NCI-H2171 (cell line): ENCODE data around the gene IL25.
"Not testable (repeated sequence)": the region's sequence is repeated elsewhere in the genome, so short reads cannot be mapped to it uniquely, and the experiment has no call there.

Experiments used
- DNase-seq: peaks from one replicate; lab custom pipeline; 2025; lab: John Stamatoyannopoulos, UW

IL25 gene

GRCh38 chr14:23376482-23377197 lies 4.0 kb downstream of the IL25 start, which contains the start of gene CMTM5:
CMTM5 (plus strand) TSS chr14:23377046; CDS start chr14:23377252, 206 bp downstream.
- peak; percentile 62 for DNase-seq

DNA sequence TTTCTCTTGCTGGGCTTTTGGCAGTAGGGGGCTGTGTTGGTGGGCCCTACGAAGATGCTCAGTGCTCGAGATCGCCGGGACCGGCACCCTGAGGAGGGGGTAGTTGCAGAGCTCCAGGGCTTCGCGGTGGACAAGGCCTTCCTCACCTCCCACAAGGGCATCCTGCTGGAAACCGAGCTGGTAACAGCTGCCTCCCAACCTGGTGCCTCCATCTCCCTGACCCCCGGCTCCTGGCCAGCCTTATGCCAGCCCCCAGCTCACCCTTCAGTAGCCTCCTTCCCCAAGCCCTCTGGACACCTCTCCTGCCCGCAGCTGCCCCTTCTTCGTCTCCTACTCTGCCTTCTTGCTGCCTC lies 4.6 kb downstream of the IL25 start:
- DNase-seq = no peak

DNA sequence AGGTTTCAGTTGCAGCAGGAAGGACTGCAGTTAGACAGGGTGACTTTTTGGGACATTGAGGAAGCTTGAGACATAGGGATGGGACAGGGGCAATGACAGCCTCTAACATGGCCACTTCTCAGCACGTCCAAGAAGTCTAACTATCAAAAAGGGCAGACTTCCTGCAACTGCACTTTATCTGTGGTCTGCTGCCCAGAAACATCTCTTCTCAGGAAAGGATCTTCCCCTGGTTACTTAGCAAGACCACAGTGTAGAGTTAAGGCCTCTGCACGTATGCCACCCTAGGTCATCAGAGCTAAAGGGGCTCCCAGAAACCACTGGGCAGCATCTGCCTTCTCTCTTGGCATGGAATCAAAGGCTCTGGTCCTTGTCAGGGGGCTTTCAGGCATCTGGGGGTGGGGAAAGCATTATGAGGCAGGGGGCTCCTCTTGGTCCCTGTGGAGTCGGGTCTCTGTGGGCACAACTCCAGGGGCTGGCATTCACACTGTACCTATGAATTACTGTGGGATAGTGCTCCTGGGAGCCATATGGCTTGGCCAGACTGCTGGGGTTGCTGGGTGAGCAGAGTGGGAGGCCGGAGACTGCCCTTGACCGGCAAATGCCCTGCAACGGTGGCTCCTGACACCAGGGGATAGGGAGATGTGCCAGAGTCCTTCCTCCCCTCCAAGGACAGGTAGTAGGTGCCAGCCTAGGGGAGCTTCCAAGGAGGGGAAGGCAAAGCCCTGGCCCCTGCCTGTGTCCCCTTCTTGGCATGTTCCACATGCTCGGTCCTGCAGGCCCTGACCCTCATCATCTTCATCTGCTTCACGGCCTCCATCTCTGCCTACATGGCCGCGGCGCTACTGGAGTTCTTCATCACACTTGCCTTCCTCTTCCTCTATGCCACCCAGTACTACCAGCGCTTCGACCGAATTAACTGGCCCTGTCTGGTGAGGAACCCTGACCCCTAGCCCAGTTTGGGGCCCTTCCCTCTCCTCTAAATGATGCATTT lies 5.3 kb downstream of the IL25 start:
- no peak for DNase-seq

DNA sequence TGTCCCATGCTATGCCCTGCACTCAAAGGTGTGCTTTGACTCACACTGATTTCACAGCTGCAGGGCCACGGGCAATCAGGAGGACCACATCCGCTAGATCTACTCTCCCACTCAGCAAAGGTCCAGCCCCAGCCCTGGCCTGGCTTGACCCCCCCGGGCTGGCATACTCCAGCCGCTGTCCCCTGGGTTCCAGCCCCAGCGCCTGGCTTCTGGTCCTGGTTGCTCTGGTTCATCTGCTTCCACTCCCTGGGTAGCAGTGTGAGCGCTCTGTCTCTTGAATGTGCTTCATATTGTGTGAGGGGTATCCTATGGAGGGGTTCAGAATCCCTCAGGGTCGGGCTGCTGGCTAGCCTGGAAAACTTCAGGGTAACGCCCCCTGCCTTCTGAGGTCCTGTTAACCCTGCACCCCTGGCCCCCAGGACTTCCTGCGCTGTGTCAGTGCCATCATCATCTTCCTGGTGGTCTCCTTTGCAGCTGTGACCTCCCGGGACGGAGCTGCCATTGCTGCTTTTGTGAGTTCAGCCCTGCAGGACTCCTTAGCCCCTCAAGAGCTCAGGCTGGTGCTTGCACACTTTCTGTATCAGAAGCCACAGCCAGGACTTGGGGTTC lies 6.1 kb downstream of the IL25 start:
- no peak for DNase-seq

GRCh38 chr14:23379366-23380196 lies 7.0 kb downstream of the IL25 start:
- peak; percentile 85 for DNase-seq

GRCh38 chr14:23380197-23380914 lies 7.7 kb downstream of the IL25 start:
- DNase-seq = no peak

- DNase-seq = no peak
Observed at GRCh38 chr14:23380976-23381375, 8.4 kb downstream of the IL25 start.

DNA sequence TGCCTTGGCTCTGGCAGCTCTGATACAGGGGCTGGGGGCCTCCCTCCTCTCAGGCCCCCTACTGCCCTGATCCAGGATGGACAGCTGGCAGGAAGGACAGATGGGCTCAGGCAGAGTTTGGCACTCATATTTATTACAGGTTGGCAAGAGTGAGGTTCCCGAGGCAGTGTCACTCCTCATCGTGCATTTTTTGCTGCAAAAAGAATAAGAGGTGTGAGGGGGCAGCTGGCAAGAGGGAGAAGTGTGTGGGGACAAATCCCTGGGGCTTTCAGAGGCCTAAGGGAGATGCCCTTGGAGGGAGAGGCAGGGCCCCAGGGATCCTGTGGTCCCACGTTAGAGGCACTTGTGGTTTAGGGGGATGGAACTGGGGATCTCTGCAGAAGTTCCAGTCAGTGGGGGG lies 9.3 kb downstream of the IL25 start:
- no peak for DNase-seq

DNA sequence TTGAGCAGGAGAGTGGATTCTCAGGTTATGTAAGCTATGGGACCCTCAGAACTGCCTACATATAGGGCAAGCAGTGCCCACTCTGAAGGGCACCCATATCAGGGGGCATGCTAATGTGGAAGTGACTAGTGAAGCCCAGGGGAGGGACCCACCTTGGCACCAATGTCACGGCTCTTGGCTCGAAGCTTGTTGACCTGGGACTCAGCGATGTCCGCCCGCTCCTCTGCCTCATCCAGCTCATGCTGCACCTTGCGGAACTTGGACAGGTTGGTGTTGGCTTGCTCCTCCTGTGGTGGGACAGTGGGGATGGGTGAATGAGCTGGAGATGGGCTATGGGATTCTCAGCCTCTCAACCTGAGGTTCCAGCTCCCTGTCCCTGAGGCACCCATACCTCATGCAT lies 9.7 kb downstream of the IL25 start:
- no peak for DNase-seq

DNA sequence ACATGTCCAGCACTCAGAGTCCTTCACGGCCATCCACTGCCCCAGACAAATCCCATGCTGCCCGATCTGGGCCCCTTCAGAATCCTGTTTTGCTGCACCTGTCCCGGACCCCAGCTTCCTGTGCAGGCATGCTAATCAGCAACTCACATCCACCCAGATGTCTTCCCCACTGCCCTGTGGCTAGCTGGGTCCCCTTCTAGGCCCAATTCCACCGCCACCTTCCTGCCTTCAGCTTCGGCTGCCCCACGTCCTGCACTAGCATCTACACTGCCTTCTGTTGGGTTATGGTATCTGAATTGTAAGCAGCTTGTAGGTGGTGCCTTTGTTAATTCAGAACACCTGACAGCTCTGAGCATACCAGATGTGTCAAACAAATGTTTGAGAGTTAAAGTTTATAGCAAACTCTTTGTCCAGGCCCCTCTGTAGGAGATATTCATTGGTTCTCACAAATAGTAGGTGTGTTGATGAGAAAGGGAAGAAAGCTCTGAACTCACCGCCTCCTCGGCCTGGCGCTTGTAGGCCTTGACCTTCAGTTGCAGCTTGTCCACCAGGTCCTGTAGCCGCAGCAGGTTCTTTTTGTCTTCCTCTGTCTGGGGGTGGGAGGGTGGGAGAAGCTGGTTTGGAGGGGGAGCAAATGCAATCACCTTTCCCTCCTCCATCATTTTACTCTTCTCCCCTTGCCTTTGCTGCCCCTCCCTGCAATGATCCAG lies 10.3 kb downstream of the IL25 start:
- no peak for DNase-seq

- DNase-seq = no peak
Observed at GRCh38 chr14:23384364-23385080, 11.9 kb downstream of the IL25 start.

DNA sequence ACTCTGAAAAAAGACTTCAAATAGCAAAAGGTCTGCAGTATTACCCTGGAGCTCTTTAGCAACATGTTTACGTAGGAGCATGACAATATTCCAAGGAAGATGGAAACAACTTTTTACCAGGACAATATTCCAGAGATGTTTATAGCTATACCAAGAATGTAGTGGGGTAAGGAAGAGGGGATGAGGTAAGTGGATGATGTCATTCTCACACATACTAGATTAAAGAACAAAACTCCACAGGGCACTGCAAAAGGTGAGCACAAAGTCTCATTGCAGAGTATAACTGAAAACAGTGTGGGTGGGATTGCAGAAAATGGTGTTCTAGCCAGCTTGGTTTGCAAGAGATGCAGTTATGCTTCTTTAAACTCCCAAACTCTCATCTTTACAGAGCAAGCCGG lies 12.6 kb downstream of the IL25 start:
- no peak for DNase-seq

DNA sequence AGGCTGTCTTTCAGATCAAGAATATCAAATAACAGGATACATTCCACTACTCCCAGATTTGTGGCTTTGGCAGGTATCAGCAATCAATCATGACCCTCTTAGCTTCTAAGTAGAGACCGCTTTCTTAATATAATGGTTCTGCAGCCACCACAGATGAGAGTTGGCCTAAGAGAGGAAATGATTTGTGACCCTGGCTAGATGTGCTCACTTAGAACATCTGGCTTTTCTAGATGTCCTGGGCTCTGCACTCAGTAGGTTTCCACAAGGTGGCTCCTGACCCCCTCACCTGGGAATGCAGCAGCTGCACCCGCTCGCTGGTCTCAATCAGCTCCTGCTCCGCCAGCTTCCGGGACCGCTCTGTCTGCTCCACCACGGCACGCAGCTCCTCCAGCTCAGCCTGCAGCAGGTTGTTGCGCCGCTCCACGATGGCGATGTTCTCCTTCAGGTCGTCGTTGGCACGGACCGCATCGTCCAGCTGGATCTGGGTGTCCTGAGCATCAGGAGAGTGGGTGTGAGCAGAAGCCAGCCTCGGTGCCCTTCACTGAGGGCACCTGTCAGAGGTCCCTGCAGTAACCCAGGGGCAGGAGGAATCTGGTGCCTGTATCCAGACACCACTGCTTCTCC lies 13.1 kb downstream of the IL25 start:
- no peak for DNase-seq

DNA sequence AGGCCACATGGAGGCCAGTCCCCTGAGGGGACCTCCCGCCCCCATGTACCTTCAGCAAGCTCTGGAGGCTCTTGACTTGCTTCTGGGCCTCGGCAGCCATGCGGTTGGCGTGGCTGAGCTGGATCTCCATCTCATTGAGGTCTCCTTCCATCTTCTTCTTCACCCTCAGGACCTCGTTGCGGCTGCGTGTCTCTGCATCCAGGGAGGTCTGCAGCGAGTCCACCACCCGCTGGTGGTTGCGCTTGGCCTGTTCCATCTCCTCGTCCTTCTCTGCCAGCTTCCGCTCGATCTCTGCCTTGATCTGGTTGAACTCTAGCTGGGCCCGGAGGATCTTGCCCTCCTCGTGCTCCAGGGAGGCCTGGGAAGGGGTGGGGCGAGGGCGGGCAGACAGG lies 13.7 kb downstream of the IL25 start:
- not testable (repeated sequence) for DNase-seq

DNA sequence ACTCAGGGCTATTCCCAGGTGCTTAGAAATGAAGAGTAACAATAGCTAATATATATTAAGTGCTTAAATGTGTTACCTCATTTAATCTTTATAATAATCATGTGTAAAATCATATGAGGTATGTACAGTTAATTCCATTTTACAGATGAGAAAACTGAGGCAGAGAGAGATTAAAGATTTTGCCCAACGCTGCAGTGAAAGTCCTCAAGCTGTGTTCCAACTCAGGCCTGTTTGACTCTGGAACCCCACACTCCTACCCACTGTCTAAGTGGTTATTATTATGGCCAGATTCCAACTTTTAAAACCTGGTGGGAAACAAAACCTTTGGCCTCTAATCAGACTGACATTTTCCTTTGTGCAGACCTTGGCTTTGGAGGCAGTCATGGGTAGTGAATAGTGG lies 14.4 kb downstream of the IL25 start:
- DNase-seq = no peak

DNA sequence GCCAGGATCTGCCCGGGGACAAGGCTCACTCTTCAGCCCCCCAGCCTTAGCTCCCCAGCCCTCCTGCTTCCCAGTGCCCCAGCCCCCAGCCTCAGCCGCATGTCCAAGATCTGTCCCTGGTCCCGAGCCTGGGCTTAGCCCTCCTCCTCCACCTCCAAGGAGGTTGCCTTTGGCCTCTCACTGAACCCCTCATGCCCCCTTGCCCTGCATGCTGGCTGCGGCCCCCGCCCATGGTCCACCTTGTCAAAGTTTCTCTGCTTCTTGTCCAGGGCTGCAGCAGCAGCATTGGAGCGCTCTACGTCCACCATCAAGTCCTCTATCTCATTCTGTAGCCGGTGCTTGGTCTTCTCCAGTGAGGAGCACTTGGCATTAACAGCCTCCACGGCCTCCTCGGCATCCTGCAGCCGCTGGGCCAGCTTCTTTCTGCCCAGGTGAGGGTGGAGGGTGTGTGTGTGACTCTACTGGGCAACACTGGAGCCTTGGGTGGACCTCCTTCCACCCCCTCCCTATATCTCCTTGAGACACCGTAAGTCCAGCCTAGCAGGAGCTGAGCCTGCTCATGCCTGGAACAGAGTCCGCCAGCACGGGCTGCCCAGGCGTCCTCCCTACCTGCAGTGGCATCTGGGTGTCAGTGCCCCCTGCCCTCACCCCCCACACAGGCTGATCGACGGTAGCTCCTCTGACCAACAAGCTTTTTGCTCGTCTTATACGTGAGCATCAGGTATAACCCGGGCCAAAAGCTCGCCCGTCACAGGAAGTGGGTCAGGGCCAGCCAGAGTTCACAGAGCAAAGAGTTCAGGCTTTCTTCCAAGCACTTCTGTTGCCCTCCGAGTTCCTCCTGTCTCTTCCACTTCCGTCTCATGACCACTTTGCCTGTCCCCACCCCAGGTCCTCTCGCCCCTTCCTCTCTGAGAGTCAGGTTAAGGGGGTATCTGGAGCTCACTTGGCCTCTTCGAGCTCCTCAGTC lies 15.6 kb downstream of the IL25 start:
- no peak for DNase-seq

DNA sequence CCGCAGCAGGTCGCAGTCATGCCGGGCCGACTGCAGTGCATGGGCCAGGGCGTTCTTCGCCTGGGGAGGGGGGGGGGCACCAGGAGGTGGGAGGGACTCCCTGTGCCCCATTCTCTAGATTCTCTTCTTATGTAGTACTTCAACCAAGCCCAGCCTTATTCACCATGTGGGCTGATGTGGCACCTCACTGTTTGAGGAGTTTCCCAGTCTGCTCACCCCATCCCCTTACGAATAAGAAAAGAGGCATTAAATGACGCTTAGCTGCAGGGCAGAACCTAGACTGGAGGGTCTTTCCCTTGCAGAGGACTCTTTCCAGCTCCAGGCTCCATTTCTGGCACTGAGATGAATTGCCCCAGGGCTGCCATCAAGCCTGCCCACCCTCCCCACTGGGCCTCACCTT lies 16.4 kb downstream of the IL25 start:
- DNase-seq = no peak

GRCh38 chr14:23389396-23389795 lies 16.8 kb downstream of the IL25 start:
- no peak for DNase-seq
